Naive B cell (primary cell): Measurements from ENCODE around the gene TAF5L. TPM values are rescaled to one million over a fixed set of nuclear protein-coding genes. Genes with fewer than 3 reads are reported as not detected.

Experiments used
- ATAC-seq, 2 donors: fragments of 150-1000 bp; cut with Tn5 transposase; 2 replicates each; pipeline ENCODE4 v1.10.0; 2021; ENCODE audit warnings: low read depth in 2 of 2, mild to moderate bottlenecking in 2 of 2, moderate library complexity in 2 of 2
- DNase-seq: peaks from one replicate; pipeline ENCODE4 v3.0.0; 2022
- H3K27ac Mint-ChIP-seq, 6 donors: one replicate each; pipeline ENCODE4 v1.8.0; 2020 to 2022; ENCODE audit warnings: mild to moderate bottlenecking in 6 of 6, mixed read lengths in 6 of 6, moderate library complexity in 5 of 6, inconsistent platforms in 2 of 6
- H3K27me3 Mint-ChIP-seq, 3 donors: one replicate each; pipeline ENCODE4 v1.8.0; 2021 to 2022; ENCODE audit warnings: mixed read lengths in 3 of 3, mild to moderate bottlenecking in 1 of 3
- H3K36me3 Mint-ChIP-seq, 2 donors: one replicate each; pipeline ENCODE4 v1.8.0; 2020 to 2022; ENCODE audit warnings: mixed read lengths in 2 of 2, inconsistent platforms in 1 of 2, mild to moderate bottlenecking in 1 of 2
- H3K4me1 Mint-ChIP-seq, 3 donors: one replicate each; pipeline ENCODE4 v1.8.0; 2020 to 2022; ENCODE audit warnings: mixed read lengths in 3 of 3, inconsistent platforms in 1 of 3, mild to moderate bottlenecking in 1 of 3, moderate library complexity in 1 of 3
- H3K4me3 Mint-ChIP-seq, 8 donors: one replicate each; pipeline ENCODE4 v1.8.0; 2020 to 2022; ENCODE audit warnings: mild to moderate bottlenecking in 8 of 8, mixed read lengths in 8 of 8, moderate library complexity in 8 of 8, inconsistent platforms in 2 of 8
- H3K9me3 Mint-ChIP-seq, 7 donors: one replicate each; pipeline ENCODE4 v1.8.0; 2020 to 2022; ENCODE audit warnings: mixed read lengths in 7 of 7, mild to moderate bottlenecking in 5 of 7, inconsistent platforms in 2 of 7, moderate library complexity in 1 of 7
- polyA plus RNA-seq, 6 donors: library from polyadenylated mRNA; unstranded; fragments of 300-500 nt; fragmentation: Illumina TruSeq; gene quantifications; one replicate each; pipeline ENCODE4 v1.2.3, GENCODE V29; 2021; ENCODE audit warnings: low read depth in 6 of 6

Gene TAF5L
- polyA plus RNA-seq, 6 donors from 2014 or later = 4.5 to 7.8 (median 5.1) TPM

DNA sequence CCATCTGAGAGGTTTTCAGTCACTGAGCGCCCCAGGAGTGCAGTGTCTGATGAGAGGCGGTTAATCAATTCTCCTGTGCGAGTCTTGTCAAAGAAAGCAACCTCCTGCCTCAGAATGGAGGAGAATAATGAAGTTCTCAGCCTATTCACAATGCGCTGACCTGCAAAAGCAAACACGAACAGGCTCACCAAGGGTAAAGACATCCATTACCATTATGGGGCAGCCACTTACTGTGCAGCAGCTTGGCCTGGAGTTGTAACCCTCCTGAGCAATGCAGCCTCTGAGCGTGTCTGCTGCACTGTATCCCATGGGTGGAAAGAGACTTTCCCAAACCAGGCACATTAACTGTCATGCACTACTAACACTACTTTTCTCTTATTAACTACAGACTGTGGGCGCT is 78.4 kb downstream of the TAF5L start:
- H3K36me3 Mint-ChIP-seq = peaks cover 0 to 8% of the 10 kb centered on the region in 2 donors
- DNase-seq = no peak
- H3K27ac Mint-ChIP-seq = no peak overlapping the region
- no peak for ATAC-seq
- no peaks in the 10 kb centered on the region for H3K27me3 Mint-ChIP-seq
- no peaks in the 10 kb centered on the region for H3K9me3 Mint-ChIP-seq
- H3K4me1 Mint-ChIP-seq = peaks cover 7 to 35% (median 14%) of the 10 kb centered on the region in 3 donors
- H3K4me3 Mint-ChIP-seq = no peak overlapping the region

DNA sequence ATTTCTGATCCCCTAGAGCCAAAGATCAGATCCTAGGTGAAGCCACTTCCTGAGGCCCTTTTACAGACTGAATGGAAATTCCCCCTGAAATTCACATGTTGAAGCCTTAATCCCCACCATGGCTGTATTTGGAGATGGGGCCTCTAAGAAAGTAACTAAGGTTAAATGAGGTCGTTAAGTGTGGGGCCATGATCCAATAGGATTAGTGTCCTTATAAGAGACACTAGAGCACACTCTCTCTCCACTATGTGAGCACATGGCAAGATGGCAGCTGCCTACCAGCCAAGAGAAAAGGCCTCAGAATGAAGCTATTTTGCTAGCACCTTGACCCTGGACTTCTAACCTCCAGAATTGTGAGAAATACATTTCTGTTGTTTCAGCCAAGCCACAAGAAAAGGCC is 81.3 kb downstream of the TAF5L start:
- Mint-ChIP-seq H3K27me3 (no peaks in the 10 kb centered on the region), H3K27ac (no peak overlapping the region), H3K9me3 (no peaks in the 10 kb centered on the region), H3K4me3 (no peak overlapping the region), H3K36me3 (peaks cover 0 to 18% of the 10 kb centered on the region in 2 donors), H3K4me1 (peaks cover 11 to 36% (median 14%) of the 10 kb centered on the region in 3 donors)
- ATAC-seq (no peak), DNase-seq (no peak)

Other genes starting within 250 kb of the TAF5L start
- gene ACTA1, start 192.0 kb downstream of the TAF5L start, polyA plus RNA-seq = not detected
- gene NUP133, start 117.8 kb downstream of the TAF5L start, polyA plus RNA-seq = 10 to 100 TPM; 17.7 to 20.9 (median 20.2) TPM
- gene ABCB10, start 67.4 kb downstream of the TAF5L start, polyA plus RNA-seq = 10 to 100 TPM in 4 of 6 donors, 1 to 10 TPM in 2; 8.0 to 26.2 (median 11.5) TPM
- gene URB2, start 125 bp upstream of the TAF5L start, polyA plus RNA-seq = 1 to 10 TPM; 4.9 to 9.4 (median 5.5) TPM